Gastrocnemius medialis (tissue), 4 donors: ENCODE data around the gene RGS14.

ENCODE experiments used
- CTCF ChIP-seq, 5 experiments: fragments of 450-650 bp in 3 of 5; fragments of 200-600 bp in 2 of 5; sonication (generic) in 2 of 5; IDR thresholded peaks in 4 of 5; conservative IDR thresholded peaks in 1 of 5; 1 replicate in 4 of 5; 2 replicates in 1 of 5; pipeline ENCODE4 v1.5.1; 2016 to 2019; ENCODE audit warnings: antibody characterized with exemption in 5 of 5, mild to moderate bottlenecking in 3 of 5, moderate library complexity in 3 of 5
- POLR2A ChIP-seq, 2 donors: fragments of 450-650 bp; IDR thresholded peaks; one replicate each; pipeline ENCODE4 v1.6.1; 2017; ENCODE audit warnings: antibody characterized with exemption in 2 of 2, mild to moderate bottlenecking in 2 of 2, moderate library complexity in 2 of 2

DNA sequence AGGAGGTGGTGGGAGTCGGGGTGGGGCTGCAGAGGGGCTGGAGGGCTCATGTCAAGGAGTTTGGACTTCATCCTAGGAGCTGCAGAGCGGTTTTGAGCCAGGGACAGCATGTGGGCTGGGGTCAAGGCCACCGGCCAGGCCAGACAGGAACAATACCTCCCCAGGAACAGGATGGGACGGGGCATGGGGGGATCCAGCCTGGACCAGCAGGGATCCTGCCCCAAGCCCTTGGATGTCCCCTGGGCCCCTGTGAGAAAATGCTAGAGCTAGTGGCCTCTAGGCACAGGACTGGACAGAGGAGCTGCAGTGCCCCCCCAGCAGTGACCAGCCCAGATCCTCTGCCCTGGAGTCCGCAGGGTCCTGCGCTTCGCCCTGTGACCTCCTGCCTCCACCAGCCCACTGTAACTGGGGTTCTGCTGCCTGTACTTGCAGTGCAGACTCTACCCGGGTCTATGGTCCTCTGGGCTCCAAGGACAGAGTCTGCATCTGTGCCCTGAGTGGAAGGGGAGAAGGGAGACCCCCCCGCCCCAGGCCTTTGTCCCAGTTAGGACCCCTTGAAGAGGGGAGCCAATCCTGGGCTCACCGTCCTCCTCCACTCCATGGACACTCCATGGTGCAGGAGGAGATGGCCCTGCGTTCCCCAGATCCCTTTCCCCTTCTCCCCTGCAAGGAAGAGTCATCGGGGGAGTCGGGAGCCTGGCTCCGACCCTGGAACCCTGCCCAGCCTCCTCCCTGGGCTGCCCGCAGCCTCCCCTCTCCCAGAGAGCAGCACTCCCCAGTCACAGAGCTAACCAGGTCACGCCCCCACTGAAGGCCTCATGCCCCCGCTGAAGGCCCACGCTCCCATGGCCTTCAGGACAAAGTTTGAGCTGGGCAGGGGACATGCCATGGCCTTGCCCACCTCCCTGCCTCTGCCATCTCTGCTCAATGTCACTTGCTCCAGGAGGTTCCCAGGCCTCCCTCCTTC is 43.1 kb upstream of the RGS14 start:
- TF ChIP-seq POLR2A (IDR thresholded peaks at IDR 0.05) = no peak
- no peak for TF ChIP-seq CTCF (IDR thresholded peaks at IDR 0.05 in 4 of 5, conservative IDR thresholded peaks at IDR 0.05 in 1 of 5)
